ENCODE data around the gene HINT3. TPM values are rescaled to one million over a fixed set of nuclear protein-coding genes. Genes with fewer than 3 reads are reported as not detected.

Gene HINT3
- total and polyA plus RNA-seq, 2 of the 13 experiments (the other 11 are each of a cell fraction or from before 2014, with no cell fraction given), result 3.1 to 22.8 TPM

GRCh38 chr6:125986301-125987025, 29.9 kb downstream of the HINT3 start, which contains the start of gene TRMT11 (continued):
- TF ChIP-seq CEBPZ (IDR thresholded peaks at IDR 0.05; ENCODE audit: low read length) (no peak), ELK4 (CRISPR knock-in tag; IDR thresholded peaks at IDR 0.05; ENCODE audit: borderline replicate concordance) (no peak), ZNF570 (CRISPR knock-in tag; IDR thresholded peaks at IDR 0.05; ENCODE audit: borderline replicate concordance) (peak; percentile 69; the same call in 1 of the 2 replicates), TOE1 (CRISPR knock-in tag; IDR thresholded peaks at IDR 0.05) (no peak), ZNF253 (CRISPR knock-in tag; IDR thresholded peaks at IDR 0.05; ENCODE audit: borderline replicate concordance) (0 out of 2 replicates have a peak, but pooled peaks have one; percentile 65), SOX6 (IDR thresholded peaks at IDR 0.05) (no peak), SOX6 (CRISPR knock-in tag; IDR thresholded peaks at IDR 0.05) (peak; percentile 55; the same call in 1 of the 2 replicates), KLF16 (CRISPR knock-in tag; IDR thresholded peaks at IDR 0.05) (peak in 1 of 2 experiments; percentile 39; a peak in 2 of 4 replicates), PBX2 (CRISPR knock-in tag; IDR thresholded peaks at IDR 0.05) (no peak), ZNF3 (CRISPR knock-in tag; IDR thresholded peaks at IDR 0.05) (0 out of 2 replicates have a peak, but pooled peaks have one; percentile 10), ZNF414 (CRISPR knock-in tag; IDR thresholded peaks at IDR 0.05) (peak; percentile 90), ZNF740 (CRISPR knock-in tag; IDR thresholded peaks at IDR 0.05) (no peak; the same call in none of the 2 replicates), POGK (CRISPR knock-in tag; conservative IDR thresholded peaks at IDR 0.05) (peak; percentile 78), SMAD1 (CRISPR knock-in tag; IDR thresholded peaks at IDR 0.05; ENCODE audit: borderline replicate concordance, low read depth) (peak; percentile 97; the same call in 1 of the 2 replicates), SKI (IDR thresholded peaks at IDR 0.05; ENCODE audit: partially characterized antibody) (peak; percentile 9), DMAP1 (CRISPR knock-in tag; IDR thresholded peaks at IDR 0.05) (peak; percentile 92), NR2F6 (IDR thresholded peaks at IDR 0.05) (no peak), NR2F6 (CRISPR knock-in tag; IDR thresholded peaks at IDR 0.05) (peak; percentile 46; the same call in 1 of the 2 replicates), HDAC1 (CRISPR knock-in tag; IDR thresholded peaks at IDR 0.05) (peak; percentile 84), CBX1 (IDR thresholded peaks at IDR 0.05; ENCODE audit: low read depth) (peak; percentile 81), PCBP1 (IDR thresholded peaks at IDR 0.05; ENCODE audit: borderline replicate concordance, low read depth, low read length) (0 out of 2 replicates have a peak, but pooled peaks have one; percentile 50)
